ENCODE data around the gene D2HGDH.

Gene D2HGDH

DNA sequence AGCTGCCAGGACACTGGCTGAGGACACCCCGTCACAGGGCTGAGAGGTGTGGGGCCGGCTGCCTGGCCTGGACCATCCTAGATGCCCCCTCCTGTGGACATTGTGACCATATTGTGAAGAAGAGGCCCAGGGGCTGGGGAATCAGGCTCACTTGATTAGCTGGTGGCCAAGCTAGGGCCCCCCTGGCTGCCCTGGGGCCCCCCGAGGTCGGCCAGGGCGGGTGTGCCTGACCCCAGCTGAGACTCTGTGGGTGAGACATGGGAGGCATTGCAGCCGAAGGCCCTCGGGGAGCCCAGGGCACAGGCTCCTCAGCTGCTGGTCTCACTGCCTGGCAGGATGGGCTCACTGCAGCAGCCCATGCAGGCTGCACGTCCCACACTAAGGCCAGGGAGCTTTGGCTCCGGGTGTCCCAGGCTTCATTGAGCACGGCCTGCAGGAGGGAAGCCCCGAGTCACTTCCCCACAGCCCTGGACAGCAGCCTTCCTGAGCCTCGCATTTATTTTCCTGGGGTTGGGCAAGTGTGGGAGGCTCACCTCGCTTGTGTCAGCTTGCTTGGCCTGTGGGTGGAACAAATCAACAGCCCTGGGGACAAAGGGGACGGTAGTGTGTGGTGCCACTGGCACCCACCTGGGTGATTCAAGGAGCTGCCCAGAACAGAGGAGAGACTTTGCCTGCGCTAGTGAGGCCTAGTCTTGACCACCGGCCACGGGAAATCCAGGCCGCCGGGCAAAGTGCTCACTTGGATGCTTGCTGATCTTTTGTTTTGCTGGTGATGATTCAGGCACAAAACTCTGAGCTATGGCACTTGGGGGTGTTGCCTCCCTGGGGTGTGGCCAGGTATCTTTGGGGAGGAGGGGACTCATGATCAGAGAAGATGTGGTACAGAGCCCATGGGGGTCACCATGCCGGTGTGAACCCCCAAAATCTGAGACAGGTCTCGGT is 43.5 kb downstream of the D2HGDH start:
- TF ChIP-seq TAF1 (IDR thresholded peaks at IDR 0.05; ENCODE audit: borderline replicate concordance, insufficient read depth, low read length), result no peak
- TF ChIP-seq, protein P1, sequence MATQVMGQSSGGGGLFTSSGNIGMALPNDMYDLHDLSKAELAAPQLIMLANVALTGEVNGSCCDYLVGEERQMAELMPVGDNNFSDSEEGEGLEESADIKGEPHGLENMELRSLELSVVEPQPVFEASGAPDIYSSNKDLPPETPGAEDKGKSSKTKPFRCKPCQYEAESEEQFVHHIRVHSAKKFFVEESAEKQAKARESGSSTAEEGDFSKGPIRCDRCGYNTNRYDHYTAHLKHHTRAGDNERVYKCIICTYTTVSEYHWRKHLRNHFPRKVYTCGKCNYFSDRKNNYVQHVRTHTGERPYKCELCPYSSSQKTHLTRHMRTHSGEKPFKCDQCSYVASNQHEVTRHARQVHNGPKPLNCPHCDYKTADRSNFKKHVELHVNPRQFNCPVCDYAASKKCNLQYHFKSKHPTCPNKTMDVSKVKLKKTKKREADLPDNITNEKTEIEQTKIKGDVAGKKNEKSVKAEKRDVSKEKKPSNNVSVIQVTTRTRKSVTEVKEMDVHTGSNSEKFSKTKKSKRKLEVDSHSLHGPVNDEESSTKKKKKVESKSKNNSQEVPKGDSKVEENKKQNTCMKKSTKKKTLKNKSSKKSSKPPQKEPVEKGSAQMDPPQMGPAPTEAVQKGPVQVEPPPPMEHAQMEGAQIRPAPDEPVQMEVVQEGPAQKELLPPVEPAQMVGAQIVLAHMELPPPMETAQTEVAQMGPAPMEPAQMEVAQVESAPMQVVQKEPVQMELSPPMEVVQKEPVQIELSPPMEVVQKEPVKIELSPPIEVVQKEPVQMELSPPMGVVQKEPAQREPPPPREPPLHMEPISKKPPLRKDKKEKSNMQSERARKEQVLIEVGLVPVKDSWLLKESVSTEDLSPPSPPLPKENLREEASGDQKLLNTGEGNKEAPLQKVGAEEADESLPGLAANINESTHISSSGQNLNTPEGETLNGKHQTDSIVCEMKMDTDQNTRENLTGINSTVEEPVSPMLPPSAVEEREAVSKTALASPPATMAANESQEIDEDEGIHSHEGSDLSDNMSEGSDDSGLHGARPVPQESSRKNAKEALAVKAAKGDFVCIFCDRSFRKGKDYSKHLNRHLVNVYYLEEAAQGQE (IDR thresholded peaks at IDR 0.05; ENCODE audit: insufficient read depth in 1 of 2, low read depth in 2 of 2, low read length in 2 of 2), result no peak
- no peak for TF ChIP-seq SIN3A (IDR thresholded peaks at IDR 0.05; ENCODE audit: borderline replicate concordance, insufficient read depth, low read length)
- no peak for TF ChIP-seq FOXP2 (optimal IDR thresholded peaks at IDR 0.05; ENCODE audit: borderline replicate concordance, extremely low read depth, extremely low read length, insufficient read depth)
- TF ChIP-seq POLR2AphosphoS5 (IDR thresholded peaks at IDR 0.05; ENCODE audit: low read depth, low read length), result no peak

GRCh38 chr2:241780939-241781569 is 46.6 kb downstream of the D2HGDH start:
- TF ChIP-seq FOXP2 (optimal IDR thresholded peaks at IDR 0.05; ENCODE audit: borderline replicate concordance, extremely low read depth, extremely low read length, insufficient read depth) (no peak), TAF1 (IDR thresholded peaks at IDR 0.05; ENCODE audit: borderline replicate concordance, insufficient read depth, low read length) (no peak), POLR2AphosphoS5 (IDR thresholded peaks at IDR 0.05; ENCODE audit: low read depth, low read length) (no peak), SIN3A (IDR thresholded peaks at IDR 0.05; ENCODE audit: borderline replicate concordance, insufficient read depth, low read length) (no peak)
- TF ChIP-seq, protein P1 (IDR thresholded peaks at IDR 0.05; ENCODE audit: insufficient read depth in 1 of 2, low read depth in 2 of 2, low read length in 2 of 2), result no peak

DNA sequence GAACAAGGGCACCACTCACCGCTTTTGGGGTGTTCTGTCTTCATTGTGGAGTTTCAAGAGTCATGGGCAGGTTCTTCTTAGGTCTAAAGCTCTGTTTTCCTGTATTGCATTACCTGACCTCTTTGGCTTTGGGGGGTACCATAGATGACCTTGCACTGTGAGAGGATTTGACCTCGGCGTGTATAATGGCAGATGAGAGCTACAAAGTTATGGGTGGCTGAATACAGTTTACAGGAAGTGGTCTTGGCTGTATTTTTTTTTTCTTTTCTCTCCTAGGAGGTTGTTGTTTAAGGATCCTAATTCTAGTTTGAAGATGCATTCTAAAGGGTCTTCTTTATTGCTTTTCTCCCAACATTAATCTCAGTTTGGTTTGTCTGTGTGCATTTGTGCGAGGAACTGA is 53.7 kb downstream of the D2HGDH start:
- TF ChIP-seq POLR2AphosphoS5 (IDR thresholded peaks at IDR 0.05; ENCODE audit: low read depth, low read length), result no peak
- no peak for TF ChIP-seq TAF1 (IDR thresholded peaks at IDR 0.05; ENCODE audit: borderline replicate concordance, insufficient read depth, low read length)
- TF ChIP-seq SIN3A (IDR thresholded peaks at IDR 0.05; ENCODE audit: borderline replicate concordance, insufficient read depth, low read length), result no peak
- TF ChIP-seq FOXP2 (optimal IDR thresholded peaks at IDR 0.05; ENCODE audit: borderline replicate concordance, extremely low read depth, extremely low read length, insufficient read depth), result no peak
- TF ChIP-seq, protein P1 (IDR thresholded peaks at IDR 0.05; ENCODE audit: insufficient read depth in 1 of 2, low read depth in 2 of 2, low read length in 2 of 2), result no peak

GRCh38 chr2:241788572-241788971 is 54.1 kb downstream of the D2HGDH start:
- TF ChIP-seq POLR2AphosphoS5 (IDR thresholded peaks at IDR 0.05; ENCODE audit: low read depth, low read length), result no peak
- TF ChIP-seq, protein P1 (IDR thresholded peaks at IDR 0.05; ENCODE audit: insufficient read depth in 1 of 2, low read depth in 2 of 2, low read length in 2 of 2), result no peak
- no peak for TF ChIP-seq TAF1 (IDR thresholded peaks at IDR 0.05; ENCODE audit: borderline replicate concordance, insufficient read depth, low read length)
- no peak for TF ChIP-seq FOXP2 (optimal IDR thresholded peaks at IDR 0.05; ENCODE audit: borderline replicate concordance, extremely low read depth, extremely low read length, insufficient read depth)
- TF ChIP-seq SIN3A (IDR thresholded peaks at IDR 0.05; ENCODE audit: borderline replicate concordance, insufficient read depth, low read length), result no peak

Data from PFSK-1 (cell line).